ENCODE data around the gene MSMO1.

DNA sequence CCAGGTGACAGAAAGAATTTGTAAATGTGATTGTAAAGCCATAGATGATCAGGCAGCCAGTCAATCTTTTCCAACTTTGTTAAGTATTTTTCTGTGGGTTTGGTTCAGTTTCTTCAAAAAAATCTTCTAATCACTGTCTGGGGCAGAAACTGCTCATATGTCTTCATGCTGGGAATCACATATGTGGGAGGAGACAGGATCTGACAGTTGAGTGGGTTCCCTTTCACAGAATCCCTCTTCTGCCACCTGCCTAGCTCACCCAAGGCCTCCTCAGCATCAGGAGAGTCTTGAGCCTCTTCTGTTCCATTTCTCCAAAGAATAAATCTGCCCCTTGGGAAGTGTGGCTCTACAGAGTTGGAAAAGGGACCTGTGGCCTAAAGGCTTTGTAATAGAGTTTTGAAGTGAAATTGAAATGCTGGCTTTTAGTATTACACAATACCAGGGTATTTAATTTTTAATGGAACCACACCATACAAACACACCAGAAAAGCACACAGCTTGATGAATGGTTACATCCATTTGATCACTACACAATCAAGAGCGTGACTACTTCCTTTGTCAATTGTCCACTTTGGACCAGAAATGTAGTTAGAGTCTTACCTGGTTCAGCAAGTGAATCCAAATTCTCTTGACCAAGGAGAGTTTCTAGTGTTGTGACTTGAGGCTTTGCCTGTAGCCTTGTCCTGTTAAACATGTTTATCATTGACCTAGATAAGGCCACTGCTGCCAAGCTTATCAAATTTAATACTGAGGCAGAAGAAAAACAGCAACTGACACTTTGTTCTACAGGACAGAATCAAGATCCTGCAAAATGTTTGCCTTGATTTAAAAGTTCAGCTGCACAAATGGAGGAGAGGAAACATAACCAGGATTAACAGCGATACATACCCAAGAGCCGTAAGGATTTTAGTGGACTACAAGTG is 20.4 kb downstream of the MSMO1 start:
- TF ChIP-seq, protein P1, sequence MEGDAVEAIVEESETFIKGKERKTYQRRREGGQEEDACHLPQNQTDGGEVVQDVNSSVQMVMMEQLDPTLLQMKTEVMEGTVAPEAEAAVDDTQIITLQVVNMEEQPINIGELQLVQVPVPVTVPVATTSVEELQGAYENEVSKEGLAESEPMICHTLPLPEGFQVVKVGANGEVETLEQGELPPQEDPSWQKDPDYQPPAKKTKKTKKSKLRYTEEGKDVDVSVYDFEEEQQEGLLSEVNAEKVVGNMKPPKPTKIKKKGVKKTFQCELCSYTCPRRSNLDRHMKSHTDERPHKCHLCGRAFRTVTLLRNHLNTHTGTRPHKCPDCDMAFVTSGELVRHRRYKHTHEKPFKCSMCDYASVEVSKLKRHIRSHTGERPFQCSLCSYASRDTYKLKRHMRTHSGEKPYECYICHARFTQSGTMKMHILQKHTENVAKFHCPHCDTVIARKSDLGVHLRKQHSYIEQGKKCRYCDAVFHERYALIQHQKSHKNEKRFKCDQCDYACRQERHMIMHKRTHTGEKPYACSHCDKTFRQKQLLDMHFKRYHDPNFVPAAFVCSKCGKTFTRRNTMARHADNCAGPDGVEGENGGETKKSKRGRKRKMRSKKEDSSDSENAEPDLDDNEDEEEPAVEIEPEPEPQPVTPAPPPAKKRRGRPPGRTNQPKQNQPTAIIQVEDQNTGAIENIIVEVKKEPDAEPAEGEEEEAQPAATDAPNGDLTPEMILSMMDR (IDR thresholded peaks at IDR 0.05), result no peak
- no peak for TF ChIP-seq POLR2AphosphoS5 (IDR thresholded peaks at IDR 0.05; ENCODE audit: low read depth, low read length)
- TF ChIP-seq, protein P2, sequence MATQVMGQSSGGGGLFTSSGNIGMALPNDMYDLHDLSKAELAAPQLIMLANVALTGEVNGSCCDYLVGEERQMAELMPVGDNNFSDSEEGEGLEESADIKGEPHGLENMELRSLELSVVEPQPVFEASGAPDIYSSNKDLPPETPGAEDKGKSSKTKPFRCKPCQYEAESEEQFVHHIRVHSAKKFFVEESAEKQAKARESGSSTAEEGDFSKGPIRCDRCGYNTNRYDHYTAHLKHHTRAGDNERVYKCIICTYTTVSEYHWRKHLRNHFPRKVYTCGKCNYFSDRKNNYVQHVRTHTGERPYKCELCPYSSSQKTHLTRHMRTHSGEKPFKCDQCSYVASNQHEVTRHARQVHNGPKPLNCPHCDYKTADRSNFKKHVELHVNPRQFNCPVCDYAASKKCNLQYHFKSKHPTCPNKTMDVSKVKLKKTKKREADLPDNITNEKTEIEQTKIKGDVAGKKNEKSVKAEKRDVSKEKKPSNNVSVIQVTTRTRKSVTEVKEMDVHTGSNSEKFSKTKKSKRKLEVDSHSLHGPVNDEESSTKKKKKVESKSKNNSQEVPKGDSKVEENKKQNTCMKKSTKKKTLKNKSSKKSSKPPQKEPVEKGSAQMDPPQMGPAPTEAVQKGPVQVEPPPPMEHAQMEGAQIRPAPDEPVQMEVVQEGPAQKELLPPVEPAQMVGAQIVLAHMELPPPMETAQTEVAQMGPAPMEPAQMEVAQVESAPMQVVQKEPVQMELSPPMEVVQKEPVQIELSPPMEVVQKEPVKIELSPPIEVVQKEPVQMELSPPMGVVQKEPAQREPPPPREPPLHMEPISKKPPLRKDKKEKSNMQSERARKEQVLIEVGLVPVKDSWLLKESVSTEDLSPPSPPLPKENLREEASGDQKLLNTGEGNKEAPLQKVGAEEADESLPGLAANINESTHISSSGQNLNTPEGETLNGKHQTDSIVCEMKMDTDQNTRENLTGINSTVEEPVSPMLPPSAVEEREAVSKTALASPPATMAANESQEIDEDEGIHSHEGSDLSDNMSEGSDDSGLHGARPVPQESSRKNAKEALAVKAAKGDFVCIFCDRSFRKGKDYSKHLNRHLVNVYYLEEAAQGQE (IDR thresholded peaks at IDR 0.05; ENCODE audit: insufficient read depth in 1 of 2, low read depth in 2 of 2, low read length in 1 of 2), result no peak
- no peak for TF ChIP-seq TCF7L2 (IDR thresholded peaks at IDR 0.05; ENCODE audit: low read depth, low read length)
- TF ChIP-seq SIN3A (IDR thresholded peaks at IDR 0.05; ENCODE audit: borderline replicate concordance, insufficient read depth, low read depth, low read length), result no peak
